H1 (cell line): ENCODE measurements around the gene TRIM31. TPM values are rescaled to one million over a fixed set of nuclear protein-coding genes. Genes with fewer than 3 reads are reported as not detected.
A peak's percentile ranks its signal among the peaks of the same experiment; 100 is the strongest.

Experiments
- CTCF ChIA-PET: fragments of 300-600 bp; sonication (Branson Sonifier 250); formaldehyde crosslinking; loops from one replicate; lab custom pipeline; 2021; ENCODE audit not compliant: partially characterized antibody; lab: Charles Lee
- POLR2A ChIA-PET: fragments of 300-600 bp; sonication (Branson Sonifier 250); formaldehyde crosslinking; loops from one replicate; lab custom pipeline; 2021; ENCODE audit warnings: inconsistent platforms; ENCODE audit not compliant: partially characterized antibody; lab: Charles Lee
- DNase-seq, 2 experiments: peaks; one replicate each; pipeline versions ENCODE4 v3.0.0 to v3.0.0-alpha.2; 2010 to 2022; ENCODE audit warnings: low spot score in 2 of 2, low read depth in 1 of 2, mixed read lengths in 1 of 2
- FAIRE-seq: peaks from 2 replicates; lab custom pipeline; 2011; peaks lifted over from hg19 to GRCh38; lab: Jason Lieb, UNC
- H2AFZ ChIP-seq: 2 replicates; pipeline ENCODE4 v1.8.1; 2012; ENCODE audit warnings: low read length, inconsistent platforms
- H2AK5ac ChIP-seq: 2 replicates; pipeline ENCODE4 v1.6.1; 2013; ENCODE audit warnings: low read depth, low read length
- H2BK120ac ChIP-seq: replicated peaks from 2 replicates; pipeline ENCODE3; 2013; ENCODE audit warnings: low read depth, low read length, inconsistent platforms
- H2BK12ac ChIP-seq: 2 replicates; pipeline ENCODE4 v1.6.1; 2013; ENCODE audit warnings: low read depth, low read length
- H2BK15ac ChIP-seq: 2 replicates; pipeline ENCODE4 v1.6.1; 2013; ENCODE audit warnings: low read length
- H2BK20ac ChIP-seq: 2 replicates; pipeline ENCODE4 v1.6.1; 2013; ENCODE audit warnings: low read length
- H2BK5ac ChIP-seq: 2 replicates; pipeline ENCODE4 v1.6.1; 2013; ENCODE audit warnings: low read depth, low read length
- H3K14ac ChIP-seq: 2 replicates; pipeline ENCODE4 v1.6.1; 2013; ENCODE audit warnings: inconsistent platforms; ENCODE audit not compliant: insufficient read length
- H3K18ac ChIP-seq: 2 replicates; pipeline ENCODE4 v1.6.1; 2013; ENCODE audit warnings: low read length; ENCODE audit errors: extremely low read depth
- H3K23ac ChIP-seq: 2 replicates; pipeline ENCODE4 v1.6.1; 2013; ENCODE audit warnings: inconsistent platforms; ENCODE audit not compliant: insufficient read length
- H3K23me2 ChIP-seq: 2 replicates; pipeline ENCODE4 v1.6.1; 2013; ENCODE audit warnings: low read depth, low read length
- H3K27ac ChIP-seq: 2 replicates; pipeline ENCODE4 v1.6.1; 2011; ENCODE audit warnings: low read depth, low read length, inconsistent platforms
- H3K27me3 ChIP-seq, 4 experiments: replicated peaks in 1 of 4; 1 replicate in 1 of 4; 2 replicates in 3 of 4; pipeline versions ENCODE4 v1.6.1 to v1.8.1; 2011 to 2013; ENCODE audit warnings: low read length in 3 of 4, mild to moderate bottlenecking in 3 of 4, inconsistent platforms in 2 of 4, mixed read lengths in 2 of 4, moderate library complexity in 1 of 4; ENCODE audit not compliant: control insufficient read depth in 3 of 4, insufficient read depth in 3 of 4; ENCODE audit errors: extremely low read depth in 1 of 4
- H3K36me3 ChIP-seq, 4 experiments: 2 replicates each; pipeline versions ENCODE4 v1.6.1 to v1.8.1; 2011 to 2013; ENCODE audit warnings: mild to moderate bottlenecking in 4 of 4, low read length in 3 of 4, moderate library complexity in 2 of 4, control low read depth in 1 of 4, inconsistent platforms in 1 of 4; ENCODE audit not compliant: insufficient read depth in 4 of 4, control insufficient read depth in 2 of 4
- H3K4ac ChIP-seq: replicated peaks from 2 replicates; pipeline ENCODE3; 2013; ENCODE audit warnings: low read length, low read depth, mixed read lengths, inconsistent platforms; ENCODE audit not compliant: insufficient read length
- H3K4me1 ChIP-seq, 4 experiments: replicated peaks in 1 of 4; 1 replicate in 1 of 4; 2 replicates in 3 of 4; pipeline versions ENCODE4 v1.6.1 to v1.8.1; 2011 to 2013; ENCODE audit warnings: low read length in 3 of 4, inconsistent platforms in 2 of 4, mixed read lengths in 1 of 4; ENCODE audit not compliant: insufficient read depth in 4 of 4, control insufficient read depth in 3 of 4
- H3K4me2 ChIP-seq, 2 experiments: 2 replicates each; pipeline versions ENCODE4 v1.6.1 to v1.8.1; 2011 to 2013; ENCODE audit warnings: low read depth in 2 of 2, low read length in 2 of 2, control low read depth in 1 of 2, inconsistent platforms in 1 of 2, mild to moderate bottlenecking in 1 of 2; ENCODE audit not compliant: insufficient read depth in 1 of 2
- H3K4me3 ChIP-seq, 4 experiments: fragments of 200-600, 300-600 bp in 1 of 4; sonication (generic), shearing (Covaris generic), sonication (Bioruptor Twin) in 1 of 4; 2 replicates each; pipeline versions ENCODE4 v1.5.1 to v1.8.1; 2011 to 2016; ENCODE audit warnings: low read length in 4 of 4, low read depth in 3 of 4, control low read depth in 2 of 4, inconsistent platforms in 2 of 4, mild to moderate bottlenecking in 2 of 4, mixed read lengths in 1 of 4, moderate library complexity in 1 of 4; ENCODE audit not compliant: insufficient read depth in 2 of 4; ENCODE audit errors: extremely low read depth in 1 of 4
- H3K56ac ChIP-seq: replicated peaks from 2 replicates; pipeline ENCODE3; 2013; ENCODE audit warnings: low read depth, mild to moderate bottlenecking, mixed read lengths, low read length, inconsistent platforms; ENCODE audit not compliant: insufficient read length
- H3K79me1 ChIP-seq: 2 replicates; pipeline ENCODE4 v1.6.1; 2013; ENCODE audit warnings: low read depth, low read length, control low read depth
- H3K79me2 ChIP-seq, 2 experiments: 2 replicates each; pipeline versions ENCODE4 v1.6.1 to v1.8.1; 2012 to 2013; ENCODE audit warnings: low read length in 2 of 2, mild to moderate bottlenecking in 2 of 2, inconsistent platforms in 1 of 2; ENCODE audit not compliant: insufficient read depth in 2 of 2, control insufficient read depth in 1 of 2
- H3K9ac ChIP-seq, 4 experiments: replicated peaks in 1 of 4; 1 replicate in 1 of 4; 2 replicates in 3 of 4; pipeline versions ENCODE4 v1.6.1 to v1.8.1; 2011 to 2013; ENCODE audit warnings: low read depth in 3 of 4, low read length in 3 of 4, control low read depth in 2 of 4, mild to moderate bottlenecking in 2 of 4, moderate library complexity in 2 of 4, inconsistent platforms in 1 of 4; ENCODE audit errors: extremely low read depth in 1 of 4
- H3K9me3 ChIP-seq, 2 experiments: 2 replicates each; pipeline versions ENCODE4 v1.6.1 to v1.8.1; 2012 to 2013; ENCODE audit warnings: mild to moderate bottlenecking in 2 of 2, moderate library complexity in 2 of 2, control low read depth in 1 of 2, inconsistent platforms in 1 of 2, low read depth in 1 of 2, low read length in 1 of 2, mixed read lengths in 1 of 2; ENCODE audit not compliant: insufficient read depth in 2 of 2
- H4K20me1 ChIP-seq, 2 experiments: replicated peaks in 1 of 2; 2 replicates each; pipeline versions ENCODE3 to v1.8.1; 2011 to 2013; ENCODE audit warnings: inconsistent platforms in 2 of 2, low read length in 2 of 2, mild to moderate bottlenecking in 1 of 2; ENCODE audit not compliant: insufficient read depth in 2 of 2, control insufficient read depth in 1 of 2
- H4K5ac ChIP-seq: 2 replicates; pipeline ENCODE4 v1.6.1; 2013; ENCODE audit warnings: low read length, low read depth, mixed read lengths, inconsistent platforms; ENCODE audit not compliant: insufficient read length
- H4K8ac ChIP-seq: 2 replicates; pipeline ENCODE4 v1.8.0; 2013; ENCODE audit warnings: mild to moderate bottlenecking, moderate library complexity, low read length, inconsistent platforms; ENCODE audit not compliant: insufficient read depth; ENCODE audit errors: extremely low read depth
- H4K91ac ChIP-seq: replicated peaks from 2 replicates; pipeline ENCODE3; 2013; ENCODE audit warnings: low read length, mixed read lengths, inconsistent platforms; ENCODE audit not compliant: insufficient read length
- CBX8 ChIP-seq: fragments of 300-800, 300-1000 bp; sonication (generic); IDR thresholded peaks from 2 replicates; pipeline ENCODE4 v1.7.1; 2016; ENCODE audit warnings: low read depth, low read length, borderline replicate concordance
- CTBP2 ChIP-seq: IDR thresholded peaks from 2 replicates; pipeline ENCODE4 v1.7.0; 2011; ENCODE audit warnings: borderline replicate concordance, mild to moderate bottlenecking, moderate library complexity, mixed read lengths, low read length; ENCODE audit not compliant: insufficient read depth, insufficient read length
- E2F6 ChIP-seq: IDR thresholded peaks from 2 replicates; pipeline ENCODE4 v1.6.1; 2012; ENCODE audit warnings: inconsistent platforms
- HDAC6 ChIP-seq: IDR thresholded peaks from one replicate; pipeline ENCODE4 v1.7.1; 2012; ENCODE audit warnings: low read depth, mild to moderate bottlenecking, inconsistent platforms, low read length, moderate library complexity
- KDM5A ChIP-seq: fragments of 200-600 bp; IDR thresholded peaks from 2 replicates; pipeline ENCODE4 v1.7.1; 2012; ENCODE audit warnings: mild to moderate bottlenecking, low read length, inconsistent platforms, mixed read lengths
- POLR2AphosphoS5 ChIP-seq: IDR thresholded peaks from 2 replicates; pipeline ENCODE4 v1.6.1; 2011; ENCODE audit warnings: low read depth, low read length
- RAD21 ChIP-seq, 2 experiments: IDR thresholded peaks in 1 of 2; conservative IDR thresholded peaks in 1 of 2; 2 replicates each; pipeline ENCODE4 v1.6.1; 2011; ENCODE audit warnings: low read depth in 2 of 2, low read length in 2 of 2, improper control_type of control experiment in 1 of 2, inconsistent platforms in 1 of 2, mild to moderate bottlenecking in 1 of 2, moderate library complexity in 1 of 2
- RFX5 ChIP-seq: IDR thresholded peaks from 2 replicates; pipeline ENCODE4 v1.6.1; 2011; ENCODE audit warnings: low read depth, low read length, improper control_type of control experiment, borderline replicate concordance
- RNF2 ChIP-seq: fragments of 200-900, 300-1000 bp; sonication (generic); IDR thresholded peaks from 2 replicates; pipeline ENCODE4 v1.7.1; 2016; ENCODE audit warnings: borderline replicate concordance, low read depth, mild to moderate bottlenecking, antibody characterized with exemption, low read length; ENCODE audit not compliant: poor library complexity, severe bottlenecking; ENCODE audit errors: missing control alignments
- SAP30 ChIP-seq: fragments of 300-600 bp; sonication (generic); IDR thresholded peaks from 2 replicates; pipeline ENCODE4 v1.7.1; 2012; ENCODE audit warnings: low read length, moderate library complexity, mild to moderate bottlenecking, inconsistent platforms; ENCODE audit not compliant: insufficient read depth, insufficient replicate concordance
- WGBS, 2 experiments: shearing (Covaris generic) in 1 of 2; methylation state at CpG; one replicate each; pipeline versions ENCODE4 v1.1.6 to v1.1.7; 2013 to 2015; ENCODE audit warnings: low lambda C conversion rate in 2 of 2, mixed read lengths in 2 of 2, inconsistent platforms in 1 of 2, low coverage in 1 of 2, missing lambda C conversion rate in 1 of 2; ENCODE audit not compliant: insufficient replicate concordance in 2 of 2, insufficient coverage in 1 of 2, insufficient read length in 1 of 2; ENCODE audit errors: extremely low coverage in 1 of 2, missing lambda C conversion rate in 1 of 2; 5-methylcytosine and 5-hydroxymethylcytosine counted together
- polyA plus RNA-seq, 7 experiments: library from polyadenylated mRNA; depleted of rRNA in 3 of 7; stranded (reverse) in 5 of 7; unstranded in 2 of 7; fragments of >200 nt in 5 of 7; fragments of 200-250 nt in 2 of 7; gene quantifications; 1 replicate in 5 of 7; 2 replicates in 1 of 7; 4 replicates in 1 of 7; pipeline versions ENCODE4 v1.2.1 to v1.2.3, GENCODE V29; 2011 to 2013; ENCODE audit warnings: missing spikeins in 2 of 7, mixed read lengths in 2 of 7
- total RNA-seq: library from RNA; stranded (reverse); fragmentation: NEBNext Ultra II Directional; extraction: Animal tissue kit (Norgen Biotek cat#: 25700); gene quantifications from 2 replicates; pipeline ENCODE4 v1.2.1, GENCODE V29; 2021

Gene TRIM31
- total and polyA plus RNA-seq, 2 of the 8 experiments (the other 6 are each of a cell fraction or from before 2014, with no cell fraction given), result not detected

GRCh38 chr6:30162265-30163089 is 49.6 kb upstream of the TRIM31 start:
- Histone ChIP-seq H3K79me1 (no peaks in the 10 kb centered on the region), H3K56ac (no peak overlapping the region), H3K27ac (no peak overlapping the region), H3K79me2 (no peaks in the 10 kb centered on the region), H2AFZ (peak overlapping the region; percentile 90; the same call in 1 of the 2 replicates), H3K23me2 (no peaks in the 10 kb centered on the region), H4K8ac (no peak overlapping the region), H3K23ac (no peak overlapping the region), H2BK5ac (no peak overlapping the region), H2BK15ac (no peak overlapping the region), H2BK120ac (no peak overlapping the region), H3K9me3 (no peaks in the 10 kb centered on the region), H3K9ac (no peak overlapping the region), H3K14ac (no peak overlapping the region), H4K91ac (no peak overlapping the region), H2BK12ac (no peak overlapping the region), H3K4me1 (peaks cover 0 to 4% (median 2%) of the 10 kb centered on the region in 4 experiments; a peak in 1 of 7 replicates), H3K36me3 (no peaks in the 10 kb centered on the region), H3K4me2 (no peak overlapping the region), H2BK20ac (no peak overlapping the region), H3K18ac (no peak overlapping the region), H3K4ac (no peak overlapping the region), H2AK5ac (no peak overlapping the region), H4K20me1 (no peaks in the 10 kb centered on the region), H4K5ac (no peak overlapping the region), H3K4me3 (no peak overlapping the region), H3K27me3 (peaks cover 0 to 4% (median 1%) of the 10 kb centered on the region in 4 experiments; a peak in 3 of 7 replicates)
- CTCF ChIA-PET, result interaction anchor here (0.6 kb wide), 1 partner anchor 60 kb away, joined by 3 read pairs; no protein-coding TSS in a partner anchor
- 90% methylated on average over 11 of the region's 12 CpGs; no CpG with 5 or more reads in 1 of the 2 experiments for WGBS, 2 experiments
- POLR2A ChIA-PET, result no interaction called here
- DNase-seq, result no peak
- no peak for FAIRE-seq
- TF ChIP-seq SAP30 (no peak), RFX5 (no peak), CBX8 (no peak), RNF2 (no peak), CTBP2 (no peak), HDAC6 (no peak), RAD21 (IDR thresholded peaks at IDR 0.05 in 1 of 2, conservative IDR thresholded peaks at IDR 0.05 in 1 of 2; ENCODE audit: low read depth in 2 of 2, low read length in 2 of 2) (no peak), POLR2AphosphoS5 (no peak), KDM5A (no peak), E2F6 (no peak)
